GM21737 (cell line): ENCODE results near the gene WDR91.
"Not testable (repeated sequence)": the region's sequence is repeated elsewhere in the genome, so short reads cannot be mapped to it uniquely, and the experiment has no call there.

Source experiments
- ATAC-seq: cut with Tn5 transposase; IDR thresholded peaks from one replicate; pipeline ENCODE4 v1.9.1; 2021; ENCODE audit warnings: mild to moderate bottlenecking, moderate library complexity; ENCODE audit not compliant: unreplicated experiment

WDR91 gene

DNA sequence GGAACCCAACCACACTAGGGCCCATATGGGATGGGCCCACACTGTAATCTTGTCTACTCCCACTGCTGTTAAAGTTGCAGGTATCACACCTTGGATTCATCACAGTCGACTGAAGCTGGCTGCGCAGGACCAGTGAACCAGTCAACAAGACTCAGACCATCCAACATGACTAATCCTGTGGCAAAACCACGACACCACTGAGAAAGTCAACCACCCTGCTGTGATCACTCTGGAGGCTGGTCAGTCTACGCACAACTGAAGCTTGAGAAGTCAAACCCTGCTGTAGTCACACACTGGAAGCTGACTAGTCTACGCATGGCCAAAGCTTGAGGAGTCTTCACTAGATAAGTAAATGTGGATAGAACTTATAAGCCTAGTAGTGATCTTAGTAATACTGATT, 31.2 kb downstream of the WDR91 start:
- no peak for ATAC-seq

DNA sequence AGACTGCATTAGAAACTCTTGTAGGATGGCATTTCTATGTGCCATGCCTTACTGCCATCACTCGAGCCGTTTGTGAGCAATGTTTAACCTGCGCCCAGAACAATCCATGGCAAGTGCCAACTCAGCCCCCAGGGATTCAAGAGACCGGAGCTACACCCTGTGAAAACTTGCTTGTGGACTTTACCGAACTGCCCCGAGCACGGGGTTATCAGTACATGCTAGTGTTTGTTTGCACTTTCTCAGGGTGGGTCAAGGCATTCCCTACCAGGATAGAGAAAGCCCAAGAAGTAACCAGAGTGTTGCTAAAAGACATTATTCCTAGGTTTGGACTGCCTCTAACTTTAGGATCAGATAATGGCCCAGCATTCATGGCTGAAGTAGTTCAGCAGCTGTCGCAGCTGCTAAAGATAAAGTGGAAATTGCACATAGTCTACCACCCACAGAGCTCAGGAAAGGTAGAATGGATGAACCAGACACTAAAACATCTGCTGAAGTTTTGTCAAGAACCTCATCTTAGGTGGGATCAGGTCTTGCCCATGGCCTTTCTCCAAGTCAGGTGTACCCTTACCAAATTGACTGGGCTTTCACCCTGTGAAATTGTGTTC, 31.9 kb downstream of the WDR91 start:
- ATAC-seq, result no peak

GRCh38 chr7:135178364-135178763, 33.0 kb downstream of the WDR91 start:
- ATAC-seq, result no peak

GRCh38 chr7:135177028-135177696, 34.2 kb downstream of the WDR91 start:
- ATAC-seq, result no peak

- ATAC-seq, result no peak
These were observed 35.4 kb downstream of the WDR91 start for GRCh38 chr7:135175931-135176330.

- no peak for ATAC-seq
These were observed 36.4 kb downstream of the WDR91 start for GRCh38 chr7:135174941-135175340.

DNA sequence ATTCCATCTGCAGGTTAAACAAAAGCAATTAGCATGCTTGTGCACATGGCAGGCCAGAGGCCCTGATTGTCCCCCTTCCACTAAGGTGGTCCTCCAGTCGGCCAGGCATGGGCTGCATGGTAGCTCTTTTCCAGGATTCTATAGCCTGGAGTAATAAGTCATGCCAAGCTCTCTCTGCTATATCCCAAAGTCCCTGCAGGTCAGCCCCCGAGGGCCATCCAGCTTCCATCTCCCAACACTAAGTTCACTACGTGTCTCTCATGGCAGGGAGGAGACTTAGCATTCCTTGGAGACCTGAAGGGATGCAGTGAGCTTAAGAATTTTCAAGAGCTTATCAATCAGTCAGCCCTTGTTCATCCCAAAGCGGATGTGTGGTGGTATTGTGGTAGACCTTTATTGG, 37.4 kb downstream of the WDR91 start:
- not testable (repeated sequence) for ATAC-seq

DNA sequence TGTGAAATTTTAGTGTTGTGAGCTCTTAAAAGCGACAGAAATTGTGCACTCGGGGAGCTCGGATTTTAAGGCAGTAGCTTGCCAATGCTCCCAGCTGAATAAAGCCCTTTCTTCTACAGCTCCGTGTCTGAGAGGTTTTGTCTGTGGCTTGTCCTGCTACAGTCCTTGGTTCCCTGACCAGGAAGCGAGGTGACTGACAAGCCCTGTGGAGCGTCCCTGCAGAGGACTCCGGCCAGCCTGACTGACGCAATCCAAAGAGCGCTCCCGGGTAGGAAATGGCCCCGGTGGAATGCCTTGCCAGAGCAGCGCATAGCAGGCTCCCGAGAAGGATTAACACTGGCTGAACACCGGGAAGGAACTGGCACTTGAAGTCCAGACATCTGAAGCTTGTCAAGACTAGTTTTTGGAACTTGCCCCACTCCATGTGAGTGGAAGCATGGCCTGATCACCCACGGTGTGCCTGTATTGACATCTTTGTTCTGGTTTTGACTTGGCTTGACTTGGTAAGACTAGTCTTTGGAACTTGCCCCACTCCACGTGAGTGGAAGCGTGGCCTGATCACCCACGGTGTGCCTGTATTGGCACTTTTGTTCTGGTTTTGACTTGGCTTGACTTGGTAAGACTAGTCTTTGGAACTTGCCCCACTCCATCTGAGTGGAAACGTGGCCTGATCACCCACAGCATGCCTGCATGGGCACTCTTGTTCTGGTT, 39.6 kb downstream of the WDR91 start:
- ATAC-seq, result not testable (repeated sequence)

- ATAC-seq, result not testable (repeated sequence)
These were observed 40.3 kb downstream of the WDR91 start for GRCh38 chr7:135170998-135171481.

- ATAC-seq, result peak; percentile 83
These were observed 40.9 kb downstream of the WDR91 start, which contains the start of gene CYREN for GRCh38 chr7:135170274-135170997. CYREN (minus strand) TSS chr7:135170707; CDS start chr7:135168922, 1,785 bp downstream.

- ATAC-seq, result no peak
These were observed 41.4 kb downstream of the WDR91 start for GRCh38 chr7:135169964-135170273.

GRCh38 chr7:135169141-135169963, 42.0 kb downstream of the WDR91 start:
- peak; percentile 35 for ATAC-seq

DNA sequence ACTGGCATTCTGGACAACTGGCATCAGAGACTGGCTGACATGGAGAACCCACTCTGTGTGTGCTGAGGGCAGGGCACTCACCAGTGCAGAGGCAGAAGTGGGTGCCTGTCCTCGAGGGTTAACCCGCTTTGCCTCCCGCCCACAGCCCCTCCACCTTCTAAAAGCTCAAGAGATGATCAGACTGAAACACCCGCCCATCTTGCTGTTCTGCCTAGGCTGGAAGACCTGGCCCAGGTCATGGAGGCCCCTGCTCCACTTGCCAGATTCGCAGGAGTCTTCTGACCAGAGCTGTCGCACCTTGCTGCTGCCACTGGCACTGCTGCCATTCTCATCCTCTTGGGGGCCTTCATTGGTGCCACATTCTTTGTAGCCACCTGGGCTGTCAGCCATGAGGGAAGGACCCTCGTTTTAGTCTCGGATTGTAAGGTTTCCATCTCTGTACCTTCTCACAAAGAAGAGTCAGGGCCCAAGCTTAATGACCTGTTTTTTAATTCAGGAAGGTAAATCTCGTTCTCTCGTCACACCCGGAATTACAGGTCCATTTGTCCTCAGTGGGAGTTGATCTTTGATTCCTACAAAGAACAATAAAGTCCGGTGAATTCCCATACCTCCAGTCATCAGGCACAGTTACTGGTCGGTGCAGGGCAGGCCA, 42.7 kb downstream of the WDR91 start:
- no peak for ATAC-seq

DNA sequence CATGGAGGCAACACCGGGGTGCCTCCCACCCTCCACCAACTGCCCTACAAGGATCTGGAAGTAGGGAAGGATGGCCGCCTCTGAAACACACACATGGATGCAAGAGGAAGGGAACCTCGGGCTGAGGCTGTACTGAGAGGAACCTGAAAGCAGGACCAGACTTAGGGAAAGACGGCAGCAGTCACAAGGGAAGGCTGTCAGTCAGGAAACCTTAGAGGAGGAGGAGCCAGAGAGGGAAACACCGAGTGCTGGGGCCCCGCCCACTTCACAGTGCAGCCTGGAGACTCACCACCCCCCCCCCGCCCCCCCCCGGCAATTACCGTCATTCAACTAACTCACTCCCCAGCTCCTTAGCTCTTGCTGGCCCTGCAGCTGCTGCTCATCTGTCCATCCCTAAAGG, 43.3 kb downstream of the WDR91 start:
- no peak for ATAC-seq

DNA sequence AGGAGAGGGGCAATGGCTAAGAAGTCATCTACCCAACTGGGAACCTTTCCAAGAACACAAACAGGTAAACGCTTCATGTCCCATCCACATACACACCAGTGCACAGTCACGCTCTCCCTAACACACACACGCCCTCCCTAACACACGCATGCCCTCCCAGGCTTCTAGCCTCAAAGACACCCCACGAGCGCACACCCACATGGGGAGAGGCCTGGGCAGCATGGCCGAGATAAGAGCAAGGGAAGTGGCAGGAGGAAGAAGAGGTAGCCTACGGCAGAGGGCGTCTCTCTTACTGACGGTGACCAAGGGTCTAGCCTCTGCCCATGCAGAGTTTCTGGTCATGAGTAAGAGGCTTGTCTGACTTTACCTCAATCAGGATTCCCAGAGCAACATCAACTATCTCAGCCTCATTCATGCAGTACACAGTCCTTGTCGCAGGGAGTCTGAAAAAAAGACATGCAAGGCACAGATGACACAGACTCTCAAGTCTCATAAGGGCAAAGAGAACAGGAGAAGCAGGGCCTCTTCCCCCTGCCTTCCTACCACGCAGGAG, 43.9 kb downstream of the WDR91 start:
- ATAC-seq, result no peak

DNA sequence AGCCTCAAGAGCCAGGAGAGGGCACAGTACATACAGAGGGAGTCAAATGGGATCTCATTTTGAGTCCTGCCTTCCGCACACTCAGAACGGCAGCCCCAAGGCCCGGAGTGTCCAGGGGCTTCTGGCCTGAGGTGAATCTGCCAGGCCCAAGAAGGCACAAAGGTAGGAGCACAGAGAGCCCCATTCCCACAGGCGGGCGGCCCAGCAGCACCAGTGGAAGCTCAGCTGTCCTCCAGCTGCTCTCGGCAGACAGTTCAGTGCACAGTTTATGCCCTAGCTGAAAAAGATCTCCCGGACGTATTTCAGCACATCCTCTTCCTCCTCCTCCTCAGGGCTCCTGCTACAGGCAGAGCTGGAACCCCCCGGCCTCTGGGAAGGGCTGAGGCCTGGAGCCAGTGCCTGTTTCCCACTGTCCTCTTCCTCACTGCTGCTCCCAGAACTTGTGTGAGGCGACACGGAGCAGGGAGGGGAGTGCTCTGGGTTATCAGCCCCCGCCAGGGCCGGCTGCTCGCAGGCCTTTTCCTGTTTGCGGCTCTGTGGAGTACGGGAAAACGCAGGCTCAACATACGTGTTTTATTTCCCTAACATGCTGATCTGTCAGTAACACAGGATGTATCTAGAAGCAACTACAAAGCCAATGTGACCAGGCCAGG, 44.9 kb downstream of the WDR91 start:
- no peak for ATAC-seq

DNA sequence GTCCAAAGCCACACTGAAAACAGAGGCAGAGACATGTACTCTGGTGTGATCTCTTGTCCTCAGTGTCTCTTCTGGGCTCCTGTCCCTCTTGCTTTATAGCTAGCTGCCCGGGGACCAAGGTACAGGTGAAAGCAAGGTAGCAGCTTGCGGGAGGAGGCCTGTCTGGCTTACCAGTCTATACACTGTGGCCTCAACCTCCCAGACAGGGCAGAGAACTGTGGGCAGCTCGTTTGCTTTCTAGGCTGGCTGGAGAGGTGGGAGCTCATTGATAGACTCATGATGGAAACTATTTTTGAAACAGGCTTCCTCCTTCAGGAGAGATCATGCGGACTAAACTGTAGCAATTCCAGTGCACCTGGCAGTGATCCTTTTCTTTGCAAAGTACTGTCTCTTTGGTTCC, 45.5 kb downstream of the WDR91 start:
- no peak for ATAC-seq

- ATAC-seq, result no peak
These were observed 46.8 kb downstream of the WDR91 start for GRCh38 chr7:135164357-135165061.
